Measurements from ENCODE around the gene COBL.

COBL gene

GRCh38 chr7:51071427-51071826, 245.2 kb downstream of the COBL start:
- no peak for TF ChIP-seq CTCF (IDR thresholded peaks at IDR 0.05; ENCODE audit: borderline replicate concordance, insufficient read depth, low read depth, low read length)
- H3K4me3 ChIP-seq (ENCODE audit: low read depth, low read length), result no peak overlapping the region

GRCh38 chr7:51070151-51070550, 246.5 kb downstream of the COBL start:
- no peak overlapping the region for H3K4me3 ChIP-seq (ENCODE audit: low read depth, low read length)
- TF ChIP-seq CTCF (IDR thresholded peaks at IDR 0.05; ENCODE audit: borderline replicate concordance, insufficient read depth, low read depth, low read length), result no peak

- TF ChIP-seq CTCF (IDR thresholded peaks at IDR 0.05; ENCODE audit: borderline replicate concordance, insufficient read depth, low read depth, low read length), result no peak
- H3K4me3 ChIP-seq (ENCODE audit: low read depth, low read length), result no peak overlapping the region
These were observed 247.1 kb downstream of the COBL start for GRCh38 chr7:51069411-51070083.

GRCh38 chr7:51068401-51068800, 248.2 kb downstream of the COBL start:
- no peak overlapping the region for H3K4me3 ChIP-seq (ENCODE audit: low read depth, low read length)
- TF ChIP-seq CTCF (IDR thresholded peaks at IDR 0.05; ENCODE audit: borderline replicate concordance, insufficient read depth, low read depth, low read length), result no peak

- peak; percentile 50; the same call in 1 of the 2 replicates for TF ChIP-seq CTCF (IDR thresholded peaks at IDR 0.05; ENCODE audit: borderline replicate concordance, insufficient read depth, low read depth, low read length)
These were observed 248.9 kb downstream of the COBL start for GRCh38 chr7:51067757-51068156.

GRCh38 chr7:51067258-51067657, 249.4 kb downstream of the COBL start:
- H3K4me3 ChIP-seq (ENCODE audit: low read depth, low read length), result no peak overlapping the region
- no peak for TF ChIP-seq CTCF (IDR thresholded peaks at IDR 0.05; ENCODE audit: borderline replicate concordance, insufficient read depth, low read depth, low read length)

More at GRCh38 chr7:51067757-51068156, 248.9 kb downstream of the COBL start:
- H3K4me3 ChIP-seq (ENCODE audit: low read depth, low read length), result no peak overlapping the region

GRCh38 chr7:51066405-51066882, 250.2 kb downstream of the COBL start:
- H3K4me3 ChIP-seq (ENCODE audit: low read depth, low read length), result no peak overlapping the region

More at GRCh38 chr7:51066405-51066882, 250.2 kb downstream of the COBL start:
- no peak for TF ChIP-seq CTCF (IDR thresholded peaks at IDR 0.05; ENCODE audit: borderline replicate concordance, insufficient read depth, low read depth, low read length)
